Measurements from ENCODE around the gene MGMT. TPM values are rescaled to one million over a fixed set of nuclear protein-coding genes. Genes with fewer than 3 reads are reported as not detected.

Gene MGMT
- total and polyA plus RNA-seq, 2 experiments from 2014 or later = 19.3 to 21.9 TPM

DNA sequence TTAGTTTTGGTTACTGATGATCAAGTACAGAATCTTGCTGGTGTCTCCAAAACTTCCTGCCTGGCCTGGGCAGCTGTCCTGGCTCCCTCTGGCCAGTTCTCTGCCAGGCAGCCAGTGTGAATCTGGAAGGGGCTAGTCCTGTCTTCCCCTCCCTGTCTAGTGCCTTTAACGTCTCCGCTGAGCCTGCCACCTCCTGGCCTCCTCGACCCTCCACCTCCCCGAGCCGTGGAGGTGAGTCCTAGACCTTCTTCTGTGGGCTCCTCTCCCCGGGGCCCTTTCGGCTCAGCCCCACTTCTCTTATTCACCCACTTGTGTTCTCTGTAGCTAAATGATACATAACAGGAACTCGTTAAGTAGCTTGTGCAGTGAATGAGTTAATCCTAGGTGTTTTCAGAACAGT is 218.2 kb downstream of the MGMT start:
- H3K9me3 Mint-ChIP-seq = no peaks in the 10 kb centered on the region
- H3K4me1 Mint-ChIP-seq = no peaks in the 10 kb centered on the region
- DNase-seq (ENCODE audit: low spot score) = no peak

More for the DNA sequence above, 218.2 kb downstream of the MGMT start:
- TF ChIP-seq CREB1 (CRISPR knock-in tag; IDR thresholded peaks at IDR 0.05; ENCODE audit: low read depth) (no peak), STAT1 (IDR thresholded peaks at IDR 0.05; ENCODE audit: unreplicated experiment) (no peak), POLR2AphosphoS5 (IDR thresholded peaks at IDR 0.05; ENCODE audit: low read depth) (no peak), EZH2phosphoT487 (IDR thresholded peaks at IDR 0.05; ENCODE audit: unreplicated experiment) (no peak), NANOG (IDR thresholded peaks at IDR 0.05; ENCODE audit: borderline replicate concordance) (no peak), ZNF114 (CRISPR knock-in tag; IDR thresholded peaks at IDR 0.05) (no peak), JUNB (IDR thresholded peaks at IDR 0.05; ENCODE audit: unreplicated experiment) (no peak), ZNF331 (CRISPR knock-in tag; IDR thresholded peaks at IDR 0.05; ENCODE audit: low read depth) (no peak)
- TF ChIP-seq, protein P1, sequence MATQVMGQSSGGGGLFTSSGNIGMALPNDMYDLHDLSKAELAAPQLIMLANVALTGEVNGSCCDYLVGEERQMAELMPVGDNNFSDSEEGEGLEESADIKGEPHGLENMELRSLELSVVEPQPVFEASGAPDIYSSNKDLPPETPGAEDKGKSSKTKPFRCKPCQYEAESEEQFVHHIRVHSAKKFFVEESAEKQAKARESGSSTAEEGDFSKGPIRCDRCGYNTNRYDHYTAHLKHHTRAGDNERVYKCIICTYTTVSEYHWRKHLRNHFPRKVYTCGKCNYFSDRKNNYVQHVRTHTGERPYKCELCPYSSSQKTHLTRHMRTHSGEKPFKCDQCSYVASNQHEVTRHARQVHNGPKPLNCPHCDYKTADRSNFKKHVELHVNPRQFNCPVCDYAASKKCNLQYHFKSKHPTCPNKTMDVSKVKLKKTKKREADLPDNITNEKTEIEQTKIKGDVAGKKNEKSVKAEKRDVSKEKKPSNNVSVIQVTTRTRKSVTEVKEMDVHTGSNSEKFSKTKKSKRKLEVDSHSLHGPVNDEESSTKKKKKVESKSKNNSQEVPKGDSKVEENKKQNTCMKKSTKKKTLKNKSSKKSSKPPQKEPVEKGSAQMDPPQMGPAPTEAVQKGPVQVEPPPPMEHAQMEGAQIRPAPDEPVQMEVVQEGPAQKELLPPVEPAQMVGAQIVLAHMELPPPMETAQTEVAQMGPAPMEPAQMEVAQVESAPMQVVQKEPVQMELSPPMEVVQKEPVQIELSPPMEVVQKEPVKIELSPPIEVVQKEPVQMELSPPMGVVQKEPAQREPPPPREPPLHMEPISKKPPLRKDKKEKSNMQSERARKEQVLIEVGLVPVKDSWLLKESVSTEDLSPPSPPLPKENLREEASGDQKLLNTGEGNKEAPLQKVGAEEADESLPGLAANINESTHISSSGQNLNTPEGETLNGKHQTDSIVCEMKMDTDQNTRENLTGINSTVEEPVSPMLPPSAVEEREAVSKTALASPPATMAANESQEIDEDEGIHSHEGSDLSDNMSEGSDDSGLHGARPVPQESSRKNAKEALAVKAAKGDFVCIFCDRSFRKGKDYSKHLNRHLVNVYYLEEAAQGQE (IDR thresholded peaks at IDR 0.05; ENCODE audit: unreplicated experiment) = no peak
- TF ChIP-seq, protein P2, sequence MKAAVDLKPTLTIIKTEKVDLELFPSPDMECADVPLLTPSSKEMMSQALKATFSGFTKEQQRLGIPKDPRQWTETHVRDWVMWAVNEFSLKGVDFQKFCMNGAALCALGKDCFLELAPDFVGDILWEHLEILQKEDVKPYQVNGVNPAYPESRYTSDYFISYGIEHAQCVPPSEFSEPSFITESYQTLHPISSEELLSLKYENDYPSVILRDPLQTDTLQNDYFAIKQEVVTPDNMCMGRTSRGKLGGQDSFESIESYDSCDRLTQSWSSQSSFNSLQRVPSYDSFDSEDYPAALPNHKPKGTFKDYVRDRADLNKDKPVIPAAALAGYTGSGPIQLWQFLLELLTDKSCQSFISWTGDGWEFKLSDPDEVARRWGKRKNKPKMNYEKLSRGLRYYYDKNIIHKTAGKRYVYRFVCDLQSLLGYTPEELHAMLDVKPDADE (IDR thresholded peaks at IDR 0.05) = no peak
- TF ChIP-seq, protein P3, sequence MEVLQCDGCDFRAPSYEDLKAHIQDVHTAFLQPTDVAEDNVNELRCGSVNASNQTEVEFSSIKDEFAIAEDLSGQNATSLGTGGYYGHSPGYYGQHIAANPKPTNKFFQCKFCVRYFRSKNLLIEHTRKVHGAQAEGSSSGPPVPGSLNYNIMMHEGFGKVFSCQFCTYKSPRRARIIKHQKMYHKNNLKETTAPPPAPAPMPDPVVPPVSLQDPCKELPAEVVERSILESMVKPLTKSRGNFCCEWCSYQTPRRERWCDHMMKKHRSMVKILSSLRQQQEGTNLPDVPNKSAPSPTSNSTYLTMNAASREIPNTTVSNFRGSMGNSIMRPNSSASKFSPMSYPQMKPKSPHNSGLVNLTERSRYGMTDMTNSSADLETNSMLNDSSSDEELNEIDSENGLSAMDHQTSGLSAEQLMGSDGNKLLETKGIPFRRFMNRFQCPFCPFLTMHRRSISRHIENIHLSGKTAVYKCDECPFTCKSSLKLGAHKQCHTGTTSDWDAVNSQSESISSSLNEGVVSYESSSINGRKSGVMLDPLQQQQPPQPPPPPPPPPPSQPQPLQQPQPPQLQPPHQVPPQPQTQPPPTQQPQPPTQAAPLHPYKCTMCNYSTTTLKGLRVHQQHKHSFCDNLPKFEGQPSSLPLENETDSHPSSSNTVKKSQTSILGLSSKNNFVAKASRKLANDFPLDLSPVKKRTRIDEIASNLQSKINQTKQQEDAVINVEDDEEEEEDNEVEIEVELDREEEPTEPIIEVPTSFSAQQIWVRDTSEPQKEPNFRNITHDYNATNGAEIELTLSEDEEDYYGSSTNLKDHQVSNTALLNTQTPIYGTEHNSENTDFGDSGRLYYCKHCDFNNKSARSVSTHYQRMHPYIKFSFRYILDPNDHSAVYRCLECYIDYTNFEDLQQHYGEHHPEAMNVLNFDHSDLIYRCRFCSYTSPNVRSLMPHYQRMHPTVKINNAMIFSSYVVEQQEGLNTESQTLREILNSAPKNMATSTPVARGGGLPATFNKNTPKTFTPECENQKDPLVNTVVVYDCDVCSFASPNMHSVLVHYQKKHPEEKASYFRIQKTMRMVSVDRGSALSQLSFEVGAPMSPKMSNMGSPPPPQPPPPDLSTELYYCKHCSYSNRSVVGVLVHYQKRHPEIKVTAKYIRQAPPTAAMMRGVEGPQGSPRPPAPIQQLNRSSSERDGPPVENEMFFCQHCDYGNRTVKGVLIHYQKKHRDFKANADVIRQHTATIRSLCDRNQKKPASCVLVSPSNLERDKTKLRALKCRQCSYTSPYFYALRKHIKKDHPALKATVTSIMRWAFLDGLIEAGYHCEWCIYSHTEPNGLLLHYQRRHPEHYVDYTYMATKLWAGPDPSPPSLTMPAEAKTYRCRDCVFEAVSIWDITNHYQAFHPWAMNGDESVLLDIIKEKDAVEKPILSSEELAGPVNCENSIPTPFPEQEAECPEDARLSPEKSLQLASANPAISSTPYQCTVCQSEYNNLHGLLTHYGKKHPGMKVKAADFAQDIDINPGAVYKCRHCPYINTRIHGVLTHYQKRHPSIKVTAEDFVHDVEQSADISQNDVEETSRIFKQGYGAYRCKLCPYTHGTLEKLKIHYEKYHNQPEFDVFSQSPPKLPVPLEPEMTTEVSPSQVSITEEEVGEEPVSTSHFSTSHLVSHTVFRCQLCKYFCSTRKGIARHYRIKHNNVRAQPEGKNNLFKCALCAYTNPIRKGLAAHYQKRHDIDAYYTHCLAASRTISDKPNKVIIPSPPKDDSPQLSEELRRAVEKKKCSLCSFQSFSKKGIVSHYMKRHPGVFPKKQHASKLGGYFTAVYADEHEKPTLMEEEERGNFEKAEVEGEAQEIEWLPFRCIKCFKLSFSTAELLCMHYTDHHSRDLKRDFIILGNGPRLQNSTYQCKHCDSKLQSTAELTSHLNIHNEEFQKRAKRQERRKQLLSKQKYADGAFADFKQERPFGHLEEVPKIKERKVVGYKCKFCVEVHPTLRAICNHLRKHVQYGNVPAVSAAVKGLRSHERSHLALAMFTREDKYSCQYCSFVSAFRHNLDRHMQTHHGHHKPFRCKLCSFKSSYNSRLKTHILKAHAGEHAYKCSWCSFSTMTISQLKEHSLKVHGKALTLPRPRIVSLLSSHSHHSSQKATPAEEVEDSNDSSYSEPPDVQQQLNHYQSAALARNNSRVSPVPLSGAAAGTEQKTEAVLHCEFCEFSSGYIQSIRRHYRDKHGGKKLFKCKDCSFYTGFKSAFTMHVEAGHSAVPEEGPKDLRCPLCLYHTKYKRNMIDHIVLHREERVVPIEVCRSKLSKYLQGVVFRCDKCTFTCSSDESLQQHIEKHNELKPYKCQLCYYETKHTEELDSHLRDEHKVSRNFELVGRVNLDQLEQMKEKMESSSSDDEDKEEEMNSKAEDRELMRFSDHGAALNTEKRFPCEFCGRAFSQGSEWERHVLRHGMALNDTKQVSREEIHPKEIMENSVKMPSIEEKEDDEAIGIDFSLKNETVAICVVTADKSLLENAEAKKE (CRISPR knock-in tag; IDR thresholded peaks at IDR 0.05) = no peak
- Mint-ChIP-seq H3K27ac (no peak overlapping the region), H3K4me3 (no peak overlapping the region), H3K36me3 (ENCODE audit: low read depth) (no peaks in the 10 kb centered on the region), H3K27me3 (ENCODE audit: insufficient read depth, low read depth, poor library complexity) (peaks cover 2% of the 10 kb centered on the region)
- Histone ChIP-seq H3K9me2 (ENCODE audit: insufficient read depth) (no peaks in the 10 kb centered on the region), H3K27me3 (ENCODE audit: insufficient read depth) (no peaks in the 10 kb centered on the region), H2AFZ (no peak overlapping the region), H3K27ac (ENCODE audit: low read depth) (no peak overlapping the region), H3F3A (replicated peaks; ENCODE audit: low read depth) (no peaks in the 10 kb centered on the region), H3K4me2 (no peak overlapping the region), H3K4me1 (ENCODE audit: insufficient read depth) (no peaks in the 10 kb centered on the region), H4K20me1 (replicated peaks; ENCODE audit: insufficient read depth) (no peaks in the 10 kb centered on the region), H3K36me3 (ENCODE audit: insufficient read depth) (no peaks in the 10 kb centered on the region), H3K79me2 (replicated peaks; ENCODE audit: insufficient read depth) (no peaks in the 10 kb centered on the region), H3K4me3 (no peak overlapping the region)
- ATAC-seq = no peak
